Naive thymus-derived CD8-positive, alpha-beta T cell (primary cell): Measurements from ENCODE around the gene CDS1. TPM values are rescaled to one million over a fixed set of nuclear protein-coding genes. Genes with fewer than 3 reads are reported as not detected.
A peak's percentile ranks its signal among the peaks of the same experiment; 100 is the strongest.
"Not testable (repeated sequence)": the region's sequence is repeated elsewhere in the genome, so short reads cannot be mapped to it uniquely, and the experiment has no call there.

Source experiments
- ATAC-seq, 2 donors: fragments of 150-1000 bp; cut with Tn5 transposase in 1 of 2; sonication (Bioruptor Pico), chemical (Tn5 transposase) in 1 of 2; 1 replicate in 1 of 2; 2 replicates in 1 of 2; pipeline ENCODE4 v1.10.0; 2021; ENCODE audit warnings: mild to moderate bottlenecking in 2 of 2, moderate library complexity in 2 of 2
- POLR2A ChIA-PET: fragments of 350-600 bp; sonication (Branson Sonifier 250); formaldehyde crosslinking; loops from one replicate; lab custom pipeline; 2021; ENCODE audit warnings: antibody characterized with exemption; lab: Charles Lee
- DNase-seq, 10 donors: peaks; one replicate each; pipeline versions ENCODE4 v3.0.0 to v3.0.0-alpha.2; 2020 to 2022
- H3K27ac Mint-ChIP-seq, 10 donors: one replicate each; pipeline ENCODE4 v1.8.0; 2020 to 2022; ENCODE audit warnings: mild to moderate bottlenecking in 10 of 10, mixed read lengths in 10 of 10, moderate library complexity in 4 of 10, inconsistent platforms in 1 of 10
- H3K27me3 Mint-ChIP-seq, 5 donors: one replicate each; pipeline ENCODE4 v1.8.0; 2021 to 2022; ENCODE audit warnings: mixed read lengths in 5 of 5
- H3K36me3 Mint-ChIP-seq, 3 donors: one replicate each; pipeline ENCODE4 v1.8.0; 2020 to 2022; ENCODE audit warnings: mixed read lengths in 3 of 3, mild to moderate bottlenecking in 2 of 3, inconsistent platforms in 1 of 3
- H3K4me1 Mint-ChIP-seq, 4 donors: one replicate each; pipeline ENCODE4 v1.8.0; 2021 to 2022; ENCODE audit warnings: mixed read lengths in 4 of 4
- H3K4me3 Mint-ChIP-seq, 10 donors: one replicate each; pipeline ENCODE4 v1.8.0; 2020 to 2022; ENCODE audit warnings: mild to moderate bottlenecking in 10 of 10, mixed read lengths in 10 of 10, moderate library complexity in 6 of 10, inconsistent platforms in 1 of 10
- H3K9me3 Mint-ChIP-seq, 9 donors: one replicate each; pipeline ENCODE4 v1.8.0; 2020 to 2022; ENCODE audit warnings: mixed read lengths in 9 of 9, mild to moderate bottlenecking in 3 of 9, inconsistent platforms in 1 of 9, moderate library complexity in 1 of 9
- polyA plus RNA-seq, 3 donors: library from polyadenylated mRNA; unstranded; fragments of 300-500 nt; fragmentation: Illumina TruSeq; gene quantifications; one replicate each; pipeline ENCODE4 v1.2.3, GENCODE V29; 2021
- total RNA-seq, 8 experiments: library from RNA in 2 of 8; stranded (reverse) in 2 of 8; gene quantifications; one replicate each; pipeline ENCODE4 v1.2.3 and lab custom pipeline; 2021 to 2026

The CDS1 gene
- total RNA-seq, result under 1 TPM; 0.70 to 0.85 TPM
- polyA plus RNA-seq, result under 1 TPM in 2 of 3 donors, not detected in 1; 0.12 to 0.17 TPM
- total RNA-seq (lab: John Stamatoyannopoulos, UW), result 0.17 to 2.1 (median 1.1) reads per million in 6 experiments

GRCh38 chr4:84582988-84583875 lies at the start of gene CDS1:
CDS1 (plus strand) TSS chr4:84583127; CDS start chr4:84583402, 275 bp downstream.
- peak within 1 kb of the TSS; percentile 77 to 91 (median 86) for H3K4me3 Mint-ChIP-seq
- POLR2A ChIA-PET, result no interaction called here
- H3K9me3 Mint-ChIP-seq, result peaks cover 0 to 7% (median 4%) of the 10 kb centered on the region in 9 donors
- H3K36me3 Mint-ChIP-seq, result peaks cover 0 to 3% (median under 1%) of the 10 kb centered on the region in 3 donors
- peak in 2 of 10 donors; percentile 56 to 66 for DNase-seq
- H3K4me1 Mint-ChIP-seq, result peaks cover 16 to 20% (median 19%) of the 10 kb centered on the region in 4 donors
- peak; percentile 74 to 75 for ATAC-seq
- H3K27me3 Mint-ChIP-seq, result peaks cover 19 to 45% (median 23%) of the 10 kb centered on the region in 5 donors
- peak within 1 kb of the TSS in 9 of 10 donors; percentile 8 to 92 (median 79) for H3K27ac Mint-ChIP-seq

DNA sequence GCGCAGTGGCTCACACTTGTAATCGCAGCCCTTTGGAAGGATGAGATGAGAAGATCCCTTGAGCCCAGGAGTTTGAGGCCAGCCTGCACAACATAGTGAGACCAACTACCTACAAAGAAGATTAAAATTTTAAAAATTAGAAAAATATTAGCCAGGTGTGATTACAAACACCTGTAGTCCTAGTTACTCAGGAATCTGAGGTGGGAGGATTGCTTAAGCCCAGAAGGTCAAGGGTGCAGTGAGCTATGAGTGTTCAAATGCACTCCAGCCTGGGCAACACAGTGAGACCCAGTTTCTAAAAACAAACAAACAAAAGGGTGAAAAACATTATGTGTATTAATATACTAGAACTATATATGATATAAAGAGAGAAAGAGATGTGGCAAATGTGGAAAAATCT lies 47.0 kb upstream of the CDS1 start:
- no peaks in the 10 kb centered on the region for H3K36me3 Mint-ChIP-seq
- no peak for ATAC-seq

DNA sequence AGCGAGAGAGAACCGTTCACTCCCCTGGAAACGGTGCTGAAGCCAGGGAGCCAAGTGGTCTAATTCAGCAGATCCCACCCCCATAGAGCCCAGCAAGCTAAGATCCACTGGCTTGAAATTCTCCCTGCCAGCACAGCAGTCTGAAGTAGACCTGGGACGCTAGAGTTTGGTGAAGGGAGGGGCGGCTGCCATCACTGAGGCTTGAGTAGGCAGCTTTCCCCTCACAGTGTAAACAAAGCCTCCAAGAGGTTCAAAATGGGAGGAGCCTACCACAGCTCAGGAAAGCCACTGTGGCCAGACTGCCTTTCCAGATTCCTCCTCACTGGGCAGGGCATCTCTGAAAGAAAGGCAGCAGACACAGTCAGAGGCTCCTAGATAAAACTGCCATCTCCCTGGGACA lies 37.8 kb upstream of the CDS1 start:
- Mint-ChIP-seq H3K9me3 (peaks cover 0 to 3% (median 0%) of the 10 kb centered on the region in 9 donors), H3K4me3 (no peak overlapping the region), H3K27me3 (peaks cover 2 to 39% (median 21%) of the 10 kb centered on the region in 5 donors), H3K27ac (no peak overlapping the region), H3K36me3 (no peaks in the 10 kb centered on the region), H3K4me1 (no peaks in the 10 kb centered on the region)
- DNase-seq, result no peak
- POLR2A ChIA-PET, result no interaction called here
- ATAC-seq, result no peak

More for the DNA sequence above, 47.0 kb upstream of the CDS1 start:
- POLR2A ChIA-PET, result no interaction called here
- H3K9me3 Mint-ChIP-seq, result peaks cover 0 to 6% (median 0%) of the 10 kb centered on the region in 9 donors
- H3K4me1 Mint-ChIP-seq, result no peaks in the 10 kb centered on the region
- no peak for DNase-seq
- no peak overlapping the region for H3K4me3 Mint-ChIP-seq
- no peak overlapping the region for H3K27ac Mint-ChIP-seq
- H3K27me3 Mint-ChIP-seq, result peaks cover 8 to 17% (median 16%) of the 10 kb centered on the region in 5 donors

- POLR2A ChIA-PET, result no interaction called here
- no peak for DNase-seq
- Mint-ChIP-seq H3K27ac (no peak overlapping the region), H3K27me3 (peaks cover 2 to 39% (median 21%) of the 10 kb centered on the region in 5 donors), H3K36me3 (no peaks in the 10 kb centered on the region), H3K9me3 (peaks cover 0 to under 1% (median 0%) of the 10 kb centered on the region in 9 donors), H3K4me1 (no peaks in the 10 kb centered on the region), H3K4me3 (no peak overlapping the region)
- no peak for ATAC-seq
These were observed 35.7 kb upstream of the CDS1 start for GRCh38 chr4:84547211-84547610.

DNA sequence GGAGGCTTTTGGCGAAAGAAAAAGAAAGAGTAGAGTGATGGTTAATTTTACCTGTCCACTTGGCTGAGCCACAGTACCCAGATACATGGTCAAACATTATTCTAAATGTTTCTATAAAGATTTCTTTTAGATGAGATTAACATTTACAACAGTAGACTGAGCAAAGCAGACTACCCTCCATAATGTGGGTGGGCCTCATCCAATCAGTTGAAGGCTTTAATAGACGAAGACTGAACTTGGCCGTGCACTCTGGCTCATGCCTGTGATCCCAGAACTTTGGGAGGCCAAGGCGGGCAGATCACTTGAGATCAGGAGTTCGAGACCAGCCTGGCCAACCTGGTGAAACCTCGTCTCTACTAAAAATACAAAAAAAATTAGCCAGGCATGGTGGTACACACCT lies 33.7 kb upstream of the CDS1 start:
- peaks cover 0 to 21% (median 21%) of the 10 kb centered on the region in 5 donors for H3K27me3 Mint-ChIP-seq
- H3K4me3 Mint-ChIP-seq, POLR2A ChIA-PET, H3K4me1 Mint-ChIP-seq, H3K27ac Mint-ChIP-seq, H3K9me3 Mint-ChIP-seq, DNase-seq, ATAC-seq, H3K36me3 Mint-ChIP-seq: not testable (repeated sequence)

DNA sequence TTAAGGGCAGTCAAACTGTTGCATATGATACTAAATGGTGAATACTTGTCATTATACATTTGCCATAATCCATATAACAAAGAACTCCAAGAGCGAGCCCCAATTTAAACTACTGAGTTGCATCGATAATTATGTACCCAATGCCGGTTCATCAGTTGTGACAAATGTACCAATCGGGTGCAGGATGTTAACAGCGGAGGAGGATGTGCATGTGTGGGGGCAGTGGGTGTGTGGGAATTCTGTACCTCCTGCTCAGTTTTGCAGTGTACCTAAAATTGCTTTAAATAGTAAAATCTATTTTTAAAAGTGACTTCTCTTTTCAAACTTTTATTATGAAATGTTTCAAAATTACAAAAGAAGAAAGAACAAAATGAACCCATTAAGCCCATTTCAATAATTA lies 20.8 kb upstream of the CDS1 start:
- H3K27me3 Mint-ChIP-seq, result peaks cover 14 to 48% (median 22%) of the 10 kb centered on the region in 5 donors
- H3K36me3 Mint-ChIP-seq, result no peaks in the 10 kb centered on the region
- POLR2A ChIA-PET, result no interaction called here
- no peak overlapping the region for H3K27ac Mint-ChIP-seq
- ATAC-seq (no peak), DNase-seq (no peak)
- H3K9me3 Mint-ChIP-seq, result peaks cover 0 to 6% (median 0%) of the 10 kb centered on the region in 9 donors
- H3K4me3 Mint-ChIP-seq, result no peak overlapping the region
- H3K4me1 Mint-ChIP-seq, result no peaks in the 10 kb centered on the region

DNA sequence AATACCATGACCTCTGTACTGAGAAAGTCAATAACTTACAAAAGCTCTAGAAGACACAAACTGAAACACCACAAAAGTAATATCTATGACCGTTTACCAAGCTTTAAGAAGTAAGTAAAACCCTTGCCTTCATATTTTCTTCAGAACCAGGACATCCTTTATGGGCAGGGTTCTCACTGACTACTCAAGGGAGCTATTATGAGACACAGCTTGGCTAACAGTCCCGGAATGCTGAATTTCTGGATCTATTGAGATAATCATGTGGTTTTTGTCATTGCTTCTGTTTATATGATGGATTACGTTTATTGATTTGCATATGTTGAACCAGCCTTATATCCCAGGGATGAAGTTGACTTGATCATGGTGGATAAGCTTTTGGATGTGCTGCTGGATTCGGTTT lies 19.9 kb upstream of the CDS1 start:
- peaks cover 0 to 4% (median 0%) of the 10 kb centered on the region in 9 donors for H3K9me3 Mint-ChIP-seq
- no peaks in the 10 kb centered on the region for H3K4me1 Mint-ChIP-seq
- POLR2A ChIA-PET, result no interaction called here
- no peak overlapping the region for H3K27ac Mint-ChIP-seq
- no peak for DNase-seq
- no peak for ATAC-seq
- no peak overlapping the region for H3K4me3 Mint-ChIP-seq
- peaks cover 14 to 53% (median 20%) of the 10 kb centered on the region in 5 donors for H3K27me3 Mint-ChIP-seq
- no peaks in the 10 kb centered on the region for H3K36me3 Mint-ChIP-seq

DNA sequence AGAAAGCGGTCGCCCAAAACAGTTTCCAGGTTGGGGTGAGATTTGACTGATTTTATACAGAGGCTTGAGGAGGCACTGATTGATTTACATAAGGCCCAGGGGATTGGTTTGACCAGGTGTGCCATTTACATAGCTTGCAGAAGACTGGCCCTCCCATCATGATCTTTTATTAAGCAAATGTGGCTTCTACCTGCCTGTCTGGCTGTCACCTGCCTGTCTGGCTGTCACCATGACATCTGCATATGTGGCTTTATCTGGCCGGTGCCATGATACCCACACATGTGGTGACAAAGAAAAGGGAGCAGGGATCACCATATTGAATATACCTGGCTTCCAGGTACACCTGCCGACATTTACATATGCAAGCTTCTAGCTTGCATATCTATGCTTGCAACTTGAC lies 17.0 kb upstream of the CDS1 start:
- H3K9me3 Mint-ChIP-seq, result no peaks in the 10 kb centered on the region
- no peak overlapping the region for H3K4me3 Mint-ChIP-seq
- peaks cover 17 to 70% (median 20%) of the 10 kb centered on the region in 5 donors for H3K27me3 Mint-ChIP-seq
- POLR2A ChIA-PET, result no interaction called here
- ATAC-seq, result no peak
- no peak overlapping the region for H3K27ac Mint-ChIP-seq
- no peaks in the 10 kb centered on the region for H3K4me1 Mint-ChIP-seq
- DNase-seq, result no peak
- H3K36me3 Mint-ChIP-seq, result no peaks in the 10 kb centered on the region

DNA sequence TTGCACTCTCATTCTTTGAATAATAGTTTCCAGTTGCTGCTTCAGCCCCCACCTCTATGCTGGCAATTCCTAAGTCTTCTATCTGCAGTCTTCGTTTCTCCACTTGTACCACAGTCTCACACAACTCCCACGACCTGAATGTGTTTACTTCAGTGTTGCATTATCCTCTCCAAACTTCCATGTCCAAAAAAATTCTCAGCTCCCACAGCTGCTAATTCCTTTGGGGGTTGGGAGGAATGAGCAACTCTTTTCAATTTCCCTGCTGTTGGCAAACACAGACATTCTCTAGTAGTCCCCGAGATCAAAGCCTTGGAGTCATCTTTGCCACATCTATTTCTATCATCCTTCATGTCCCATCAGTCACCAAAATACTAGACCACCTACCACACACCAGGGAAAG lies 14.4 kb upstream of the CDS1 start:
- no peak for DNase-seq
- ATAC-seq, result no peak
- Mint-ChIP-seq H3K27ac (peak overlapping the region in 1 of 10 donors; percentile 60), H3K4me1 (no peaks in the 10 kb centered on the region), H3K9me3 (no peaks in the 10 kb centered on the region), H3K4me3 (no peak overlapping the region), H3K36me3 (no peaks in the 10 kb centered on the region), H3K27me3 (peaks cover 14 to 72% (median 21%) of the 10 kb centered on the region in 5 donors)
- POLR2A ChIA-PET, result no interaction called here

DNA sequence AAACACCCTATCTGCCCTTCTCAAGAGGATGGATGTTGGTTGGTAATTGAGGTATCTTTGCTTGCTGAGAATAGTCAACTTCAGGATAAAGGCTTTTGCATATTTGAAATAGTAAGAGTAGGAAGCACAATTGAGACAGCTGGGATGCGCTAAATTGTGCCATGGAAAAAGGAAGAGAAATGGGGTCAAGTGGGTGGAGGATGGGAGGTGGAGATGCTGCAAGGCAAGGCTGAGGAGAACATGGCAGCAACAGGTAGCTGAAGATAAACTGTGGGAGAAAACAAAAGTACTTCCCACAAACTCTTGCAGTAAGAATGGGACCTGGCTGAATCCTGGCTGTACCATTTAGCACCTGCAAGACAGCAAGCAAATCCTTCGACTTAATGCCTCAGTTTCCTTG lies 13.9 kb upstream of the CDS1 start:
- H3K27ac Mint-ChIP-seq, result no peak overlapping the region
- H3K27me3 Mint-ChIP-seq, result peaks cover 14 to 71% (median 21%) of the 10 kb centered on the region in 5 donors
- H3K9me3 Mint-ChIP-seq, result no peaks in the 10 kb centered on the region
- DNase-seq (no peak), ATAC-seq (no peak)
- H3K4me1 Mint-ChIP-seq, result no peaks in the 10 kb centered on the region
- POLR2A ChIA-PET, result no interaction called here
- no peaks in the 10 kb centered on the region for H3K36me3 Mint-ChIP-seq
- H3K4me3 Mint-ChIP-seq, result no peak overlapping the region

- no peaks in the 10 kb centered on the region for H3K4me1 Mint-ChIP-seq
These were observed 9.4 kb upstream of the CDS1 start for GRCh38 chr4:84573385-84574068.

DNA sequence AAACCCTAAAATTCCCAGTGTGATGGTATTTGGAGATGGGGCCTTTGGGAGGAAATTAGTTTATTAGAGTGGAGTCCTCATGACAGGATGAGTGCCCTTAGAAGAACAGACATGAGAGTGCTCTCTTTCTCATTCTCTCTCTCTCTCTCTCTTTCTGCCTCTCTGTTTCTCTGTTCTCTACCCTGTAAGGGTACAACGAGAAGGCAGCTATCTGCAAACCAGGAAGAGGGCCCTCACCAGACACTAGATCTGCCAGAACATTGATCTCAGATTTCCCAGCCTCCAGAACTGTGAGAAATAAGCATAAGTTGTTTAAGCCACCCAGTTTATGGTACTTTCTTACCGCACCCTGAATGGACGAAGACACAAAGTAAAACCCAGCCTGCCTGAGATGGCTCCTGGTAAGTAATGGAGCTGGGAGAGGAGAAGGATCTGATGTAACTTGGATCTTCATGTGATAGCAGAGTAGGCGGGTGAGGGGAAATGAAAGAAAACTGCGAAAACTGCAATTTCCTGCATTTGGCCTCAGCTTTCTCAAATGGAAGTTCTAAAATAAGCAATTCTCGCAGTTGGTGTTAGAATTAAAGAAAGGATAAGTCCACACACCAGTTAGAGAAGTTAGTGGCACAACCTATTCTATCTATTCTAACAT lies 8.7 kb upstream of the CDS1 start:
- Mint-ChIP-seq H3K27ac (no peak overlapping the region), H3K27me3 (peaks cover 9 to 37% (median 21%) of the 10 kb centered on the region in 5 donors), H3K36me3 (no peaks in the 10 kb centered on the region), H3K4me3 (no peak overlapping the region), H3K4me1 (no peaks in the 10 kb centered on the region), H3K9me3 (no peaks in the 10 kb centered on the region)
- DNase-seq (no peak), ATAC-seq (no peak)
- POLR2A ChIA-PET, result no interaction called here

More at GRCh38 chr4:84573385-84574068, 9.4 kb upstream of the CDS1 start:
- no peak overlapping the region for H3K4me3 Mint-ChIP-seq
- H3K9me3 Mint-ChIP-seq, result no peaks in the 10 kb centered on the region
- no peak overlapping the region for H3K27ac Mint-ChIP-seq
- DNase-seq (no peak), ATAC-seq (no peak)
- POLR2A ChIA-PET, result no interaction called here
- H3K27me3 Mint-ChIP-seq, result peaks cover 13 to 44% (median 25%) of the 10 kb centered on the region in 5 donors
- no peaks in the 10 kb centered on the region for H3K36me3 Mint-ChIP-seq
